Stimulated activated CD4-positive, alpha-beta T cell treated with anti-CD3 and anti-CD28 coated beads, Interleukin-1b, Interleukin-23, amount 100 ng/mL, for 4 hours (primary cell): ENCODE measurements around the gene IFT74.

Experiments used
- DNase-seq, 2 donors: peaks; one replicate each; pipeline ENCODE4 v3.0.0-alpha.2; 2020; ENCODE audit warnings: low read depth in 2 of 2

The IFT74 gene

DNA sequence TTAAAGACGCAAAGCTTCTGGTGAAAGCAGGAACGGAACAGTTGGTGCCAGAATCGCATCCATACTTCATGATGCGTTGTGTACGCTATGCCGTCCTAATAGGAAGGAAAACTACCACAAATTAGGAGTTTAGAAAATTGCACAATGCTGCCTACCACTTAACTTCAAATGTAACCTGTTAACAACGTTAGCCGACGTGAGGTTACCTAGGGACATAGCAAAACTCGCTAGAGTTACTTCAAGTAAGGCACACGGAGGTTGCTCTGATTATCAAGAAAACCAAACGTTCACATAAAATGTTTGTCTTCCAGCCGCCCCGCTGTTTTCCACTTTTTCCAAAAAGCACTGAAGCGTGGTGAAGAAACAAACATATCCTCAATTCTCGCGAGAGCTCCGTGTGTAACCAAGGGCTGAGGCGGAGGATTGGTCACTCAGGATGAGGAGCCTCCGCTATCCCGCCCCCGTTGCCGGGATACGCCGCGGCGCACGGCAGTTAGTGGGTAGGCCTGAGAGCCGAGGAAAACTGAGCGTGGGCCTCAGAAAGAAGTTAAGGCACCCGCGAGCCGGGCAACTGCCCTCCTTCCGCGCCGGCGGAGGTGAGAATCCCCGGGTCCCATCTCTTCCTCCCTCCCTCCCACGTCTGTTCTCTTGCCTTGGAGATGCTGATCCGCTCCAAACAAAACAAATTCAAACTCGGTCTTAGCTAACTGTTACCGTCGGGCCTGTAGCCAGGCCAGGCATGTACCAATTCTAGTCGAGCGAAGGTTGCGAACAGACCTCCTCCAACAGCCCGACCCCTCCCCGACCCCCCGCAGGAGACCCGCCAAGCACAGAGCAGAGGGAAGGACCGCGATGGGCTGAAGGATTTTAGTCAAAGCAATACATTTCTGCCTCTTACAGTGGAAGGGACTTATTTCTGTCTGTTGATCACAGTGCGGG, at the start of gene IFT74:
Gene IFT74 (plus strand): TSS at position 492 of the 939 bp plus-strand sequence. CDS start 5,556 bp downstream, outside the sequence.
- DNase-seq, result peak; percentile 80 to 85

DNA sequence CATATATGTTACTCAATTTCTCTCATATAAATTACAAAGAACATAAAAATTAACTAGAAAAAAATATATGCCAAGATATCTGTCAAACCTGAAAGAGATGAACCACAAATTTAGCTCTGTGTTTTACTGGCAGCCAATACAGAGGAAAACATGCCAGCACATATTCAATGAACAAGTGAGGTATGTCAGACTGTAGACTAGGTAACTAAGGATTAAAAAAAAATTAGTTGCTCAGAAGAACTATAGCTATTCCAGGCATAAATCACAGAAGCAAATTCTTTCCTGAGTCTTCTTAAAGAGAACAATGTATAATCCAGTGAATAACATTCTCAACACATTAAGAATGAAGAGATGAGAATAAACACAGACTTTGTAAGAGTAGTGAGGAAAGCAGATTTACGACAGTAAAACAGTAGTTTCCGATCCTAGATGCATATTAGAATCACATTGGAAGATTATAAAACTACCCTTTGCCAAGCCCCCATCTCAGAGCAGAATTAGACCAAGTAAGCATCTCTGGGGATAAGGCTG, 43.0 kb upstream of the IFT74 start:
- DNase-seq, result no peak

DNA sequence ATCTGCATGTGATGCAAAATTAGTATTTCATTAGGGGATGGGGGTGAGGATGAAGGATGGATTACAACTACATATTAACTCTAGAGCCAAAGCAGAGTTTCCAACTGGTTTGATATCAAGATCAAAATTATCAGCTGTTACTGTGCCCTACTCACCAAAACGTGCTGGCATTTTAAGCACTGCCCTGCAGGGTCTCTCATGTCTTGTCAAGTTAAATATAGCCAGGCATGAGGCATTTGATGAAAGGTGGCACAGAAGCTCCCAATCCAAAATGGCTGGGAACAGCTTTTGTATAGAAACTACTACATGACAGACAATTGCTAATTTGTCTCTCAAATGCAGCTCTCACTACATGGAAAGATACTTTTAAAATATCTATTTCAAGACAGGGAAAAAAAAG, 36.5 kb upstream of the IFT74 start:
- no peak for DNase-seq

DNA sequence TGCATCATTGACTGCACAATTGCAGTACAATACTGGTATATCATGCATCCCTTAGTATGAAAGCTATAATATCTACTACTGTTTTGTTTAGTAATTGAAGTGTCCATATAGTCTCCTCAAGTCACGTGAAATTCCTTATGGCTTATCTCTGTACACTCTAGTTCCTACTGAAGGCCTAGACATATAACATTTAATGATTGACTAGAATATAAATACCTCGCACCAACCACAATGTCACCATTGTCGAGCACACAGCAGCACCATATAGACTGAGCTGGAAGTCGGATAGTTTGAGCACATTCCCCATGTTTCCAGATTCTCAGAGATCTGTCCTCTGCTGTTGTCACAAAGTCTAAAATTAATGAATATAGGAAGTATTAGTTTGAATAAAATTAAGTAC, 30.6 kb upstream of the IFT74 start:
- DNase-seq, result no peak

DNA sequence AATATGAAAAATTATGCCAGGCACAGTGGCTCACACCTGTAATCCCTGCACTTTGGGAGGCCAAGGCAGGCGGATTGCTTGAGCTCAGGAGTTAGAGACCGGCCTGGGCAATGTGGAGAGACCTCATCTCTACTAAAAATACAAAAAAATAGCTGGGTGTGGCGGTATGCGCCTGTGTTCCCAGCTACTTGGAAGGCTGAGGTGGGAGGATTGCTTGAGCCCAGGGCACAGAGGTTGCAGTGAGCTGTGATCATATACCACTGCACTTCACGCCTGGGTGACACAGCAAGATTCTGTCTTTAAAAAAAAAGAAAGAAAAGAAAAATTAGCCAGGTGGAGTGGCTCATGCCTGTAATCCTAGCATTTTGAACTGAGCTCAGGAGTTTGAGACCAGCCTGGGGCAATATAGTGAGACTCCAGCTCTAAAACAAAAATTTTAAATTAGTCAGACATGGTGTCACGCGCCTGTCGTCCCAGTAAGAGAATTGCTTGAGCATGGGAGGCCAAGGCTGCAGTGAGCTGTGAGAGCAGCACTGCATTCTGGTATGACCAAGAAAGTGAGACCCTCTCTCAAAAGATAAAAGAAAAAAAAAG, 27.2 kb upstream of the IFT74 start:
- DNase-seq, result no peak

DNA sequence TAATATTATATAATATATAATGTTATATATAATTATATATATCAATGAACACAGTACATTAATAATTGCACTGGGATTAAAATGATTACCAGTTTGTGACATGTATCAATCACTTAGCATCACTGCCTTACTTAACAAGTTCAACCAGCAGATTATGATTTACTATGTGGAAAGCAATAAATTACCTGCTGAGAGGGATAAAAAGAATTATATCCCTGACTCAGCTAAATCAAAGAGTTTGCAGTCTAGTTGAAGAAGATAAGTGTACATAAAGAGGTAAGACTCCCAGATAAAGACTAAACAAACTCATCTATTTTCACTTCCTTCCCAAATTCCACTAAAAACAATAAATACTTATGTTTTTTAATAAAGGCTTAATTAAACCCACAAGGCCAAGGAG, 20.4 kb upstream of the IFT74 start:
- no peak for DNase-seq

DNA sequence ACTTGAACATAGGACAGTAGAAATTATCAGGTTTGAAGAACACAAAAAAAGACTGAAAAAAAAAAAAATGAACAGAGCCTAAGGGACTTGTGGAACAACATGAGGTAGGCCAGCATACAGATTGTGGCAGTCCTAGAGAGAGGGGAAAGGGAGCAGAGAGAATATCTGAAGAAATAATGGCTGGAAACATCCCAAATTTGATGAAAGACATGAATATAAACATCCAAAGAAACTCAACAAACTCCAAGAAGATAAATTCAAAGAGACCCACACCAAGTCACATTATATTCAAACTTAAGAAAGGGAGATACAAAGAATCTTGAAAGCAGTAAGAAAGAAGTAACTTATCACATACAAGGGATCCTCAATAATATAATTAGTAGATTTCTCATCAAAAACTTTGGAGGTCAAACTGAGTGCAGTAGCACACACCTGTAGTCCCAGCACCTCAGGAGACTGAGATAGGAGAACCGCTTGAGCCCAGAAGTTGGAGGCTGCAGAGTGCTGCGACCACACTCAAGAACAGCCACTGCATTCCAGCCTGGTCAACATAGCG, 18.3 kb upstream of the IFT74 start:
- no peak for DNase-seq

DNA sequence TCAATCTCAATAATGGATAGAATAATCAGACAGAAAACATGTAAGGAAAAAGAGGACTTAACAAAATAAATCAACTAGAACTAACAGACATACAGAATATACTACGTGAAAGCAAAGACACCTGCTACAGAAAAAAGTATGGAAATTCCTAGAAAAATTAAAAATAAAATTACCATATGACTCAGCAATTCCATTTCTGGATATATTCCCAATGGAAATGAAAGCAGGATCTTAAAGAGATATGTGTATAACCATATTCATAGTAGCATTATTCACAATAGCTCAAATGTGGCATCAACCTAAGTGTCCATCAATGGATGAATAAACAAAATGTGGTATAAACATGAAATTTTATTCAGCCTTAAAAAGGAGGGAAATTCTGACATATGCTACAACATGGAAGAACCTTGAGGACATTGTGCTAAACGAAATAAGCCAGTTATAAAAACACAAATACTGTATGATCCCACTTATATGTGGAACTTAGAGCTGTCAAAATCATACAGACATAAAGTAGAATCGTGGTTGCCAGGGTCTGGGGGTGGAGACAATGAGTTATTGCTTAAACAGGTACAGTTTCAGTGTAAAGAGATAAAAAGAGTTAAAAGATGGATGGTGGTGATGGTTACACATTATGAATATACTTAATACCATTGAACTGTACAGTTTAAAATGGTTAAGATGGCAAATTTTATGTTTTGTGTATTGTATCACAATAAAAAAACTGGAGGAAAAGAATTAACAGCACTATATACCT, 16.1 kb upstream of the IFT74 start:
- no peak for DNase-seq

DNA sequence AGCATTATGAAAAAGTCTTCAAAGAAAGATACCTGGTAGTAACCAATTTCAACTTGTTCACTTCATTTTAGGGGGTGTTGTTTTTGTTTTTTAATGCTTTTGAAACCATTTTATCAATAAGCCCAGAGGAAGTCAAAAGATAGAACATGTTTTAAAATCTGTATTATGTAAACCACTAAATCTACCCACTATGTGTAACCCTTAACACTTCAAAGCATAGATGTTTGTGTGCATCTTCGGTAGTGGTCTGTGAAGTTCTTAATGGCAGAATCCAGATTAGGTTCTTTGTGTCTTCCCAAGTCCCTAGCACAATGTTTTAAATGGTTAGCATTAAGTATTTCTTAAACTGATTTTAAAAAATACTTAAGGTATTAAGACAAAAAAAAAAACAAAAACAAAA, 15.4 kb upstream of the IFT74 start:
- DNase-seq, result no peak

DNA sequence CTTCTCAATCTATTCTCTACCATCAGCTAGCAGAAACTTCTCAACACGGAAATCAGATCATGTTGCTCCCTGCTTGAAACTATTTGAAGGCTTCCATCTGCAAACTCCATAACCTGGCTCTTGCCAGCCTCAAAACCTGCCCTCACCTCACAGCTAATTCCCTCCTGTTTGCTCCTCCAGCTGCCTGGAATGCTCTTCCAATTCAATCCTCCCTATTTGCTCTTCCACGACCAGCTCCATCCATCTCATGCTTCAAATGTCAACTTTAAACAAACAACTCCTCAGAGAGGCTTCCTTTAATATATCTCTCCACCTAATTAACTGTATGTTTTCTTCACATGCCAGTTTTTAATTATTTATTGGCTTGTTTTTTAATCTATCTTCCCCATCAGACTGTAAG, 10.6 kb upstream of the IFT74 start:
- no peak for DNase-seq

DNA sequence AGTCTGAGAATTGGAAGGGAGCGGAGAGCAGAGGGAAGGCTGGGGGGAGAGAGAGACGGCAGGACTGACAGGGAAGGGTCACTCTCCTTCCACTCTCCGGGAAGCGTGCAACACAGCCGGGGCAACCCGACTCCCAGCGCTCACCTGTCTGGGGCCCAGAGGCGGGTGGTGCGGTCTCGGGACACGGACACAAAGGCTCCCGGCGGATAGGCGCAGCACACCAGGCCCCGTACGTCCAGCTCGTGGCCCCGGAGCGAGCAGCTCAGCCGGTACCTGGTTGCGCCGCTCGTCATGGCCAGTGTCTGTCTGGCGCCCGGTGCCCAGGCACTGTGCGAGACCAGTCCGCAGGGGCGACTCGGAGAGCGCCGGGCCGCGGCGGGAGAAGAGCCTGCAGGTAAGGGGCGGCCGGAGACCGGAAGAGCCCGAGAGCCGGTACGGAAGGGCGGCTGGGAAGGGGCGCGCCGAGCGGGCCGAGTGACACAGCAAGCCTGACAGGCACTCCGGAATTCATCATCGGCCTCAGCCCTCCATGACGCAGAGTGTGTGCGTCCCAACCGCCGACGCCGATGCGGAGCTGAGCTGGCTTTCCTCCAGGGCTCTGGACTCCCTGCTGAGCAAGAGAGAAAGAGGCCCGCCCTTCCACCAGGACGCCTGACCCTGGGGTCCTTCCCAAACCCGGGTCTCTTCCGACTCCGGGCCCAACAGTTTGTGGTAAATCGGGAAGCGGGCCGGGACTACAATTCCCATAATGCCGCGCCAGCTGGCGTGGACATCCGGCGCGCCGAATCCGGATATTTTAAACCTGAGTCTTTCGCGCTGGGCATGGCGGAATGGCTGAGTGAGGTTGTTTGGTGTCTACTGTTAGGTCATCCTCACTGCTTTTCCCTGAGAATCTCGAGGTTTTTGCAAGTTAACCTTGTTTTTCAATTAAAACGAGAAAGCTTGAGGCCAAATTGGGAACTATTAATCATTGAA, 9.2 kb upstream of the IFT74 start, which contains the start of gene PLAA:
Gene PLAA (minus strand): TSS at position 490 of the 975 bp plus-strand sequence. CDS start 197 bp downstream, at position 293.
- peak; percentile 67 to 72 for DNase-seq

DNA sequence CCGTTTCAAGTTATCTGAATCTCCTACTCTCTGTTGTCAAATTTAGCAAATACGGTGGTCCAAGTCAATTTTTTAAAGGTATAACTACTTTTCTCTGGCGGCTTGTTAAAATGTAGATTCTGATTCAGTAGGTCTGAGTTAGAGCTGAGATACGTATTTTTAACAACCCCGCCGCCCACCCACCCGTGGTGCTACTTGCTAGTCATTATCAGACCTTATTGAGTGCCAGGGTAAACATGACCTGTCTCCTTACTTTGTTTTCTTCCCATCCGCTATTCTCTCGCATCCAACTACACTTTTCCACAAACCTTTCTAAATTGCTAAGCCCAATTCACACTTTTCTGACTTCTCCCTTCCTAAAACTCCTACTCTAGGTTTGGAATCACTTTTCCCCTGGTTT, 8.5 kb upstream of the IFT74 start:
- DNase-seq, result peak in 1 of 2 donors; percentile 24

DNA sequence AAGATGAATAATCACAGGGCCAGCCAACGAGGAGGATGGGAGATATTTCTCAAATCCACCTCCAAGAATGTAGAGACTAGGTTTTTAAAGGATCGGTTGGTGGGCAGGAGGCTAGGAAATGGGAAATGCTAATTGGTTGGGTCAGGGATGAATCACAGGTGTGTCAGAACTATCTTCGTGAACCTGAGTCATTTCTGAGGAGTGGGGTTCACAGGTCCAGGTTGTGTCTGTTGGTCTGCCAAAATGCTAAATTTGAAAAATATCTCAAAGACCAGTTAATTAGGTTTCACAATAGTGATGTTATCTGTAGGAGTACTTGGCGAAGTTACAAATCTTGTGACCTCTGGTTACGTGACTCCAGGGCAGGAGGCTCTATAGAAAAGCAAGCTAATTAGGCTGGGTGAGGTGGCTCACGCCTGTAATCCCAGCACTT, 6.6 kb upstream of the IFT74 start:
- DNase-seq, result no peak

DNA sequence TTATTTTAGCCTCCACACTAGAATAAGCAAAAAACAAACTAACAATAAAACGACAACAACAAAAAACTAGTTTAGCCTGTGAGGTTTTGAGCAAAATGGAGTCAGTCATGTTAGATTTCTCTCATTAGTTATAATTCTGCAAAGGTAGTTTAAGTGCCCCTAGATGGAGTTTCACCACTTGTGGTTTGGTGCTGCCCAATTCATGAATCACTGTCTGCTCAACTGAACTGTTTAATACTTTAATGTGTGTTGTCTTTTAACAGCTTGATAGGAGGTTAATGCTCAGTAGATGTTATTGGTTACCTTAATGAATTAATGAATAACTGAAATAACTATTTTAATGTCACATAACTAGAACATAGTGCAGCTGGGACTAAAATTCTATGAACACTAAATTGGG, 5.7 kb upstream of the IFT74 start:
- no peak for DNase-seq

DNA sequence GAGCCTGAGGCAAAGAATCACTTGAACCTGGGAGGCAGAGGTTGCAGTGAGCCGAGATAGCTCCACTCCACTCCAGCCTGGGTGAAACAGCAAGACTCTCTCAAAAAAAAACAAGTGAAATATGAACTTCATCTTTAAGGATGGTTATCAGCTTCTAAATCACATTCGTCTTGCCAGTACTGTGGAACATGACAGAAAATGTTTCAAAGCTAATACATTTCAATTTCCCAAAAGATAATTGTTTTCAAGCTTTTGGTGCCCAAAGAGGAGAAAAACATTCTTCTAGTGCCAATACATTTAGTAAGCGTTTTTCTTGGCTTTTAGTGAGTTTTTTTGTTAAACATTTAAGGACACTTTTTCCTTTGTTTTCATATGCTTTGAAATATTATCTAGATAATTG, 4.4 kb upstream of the IFT74 start:
- DNase-seq, result no peak

DNA sequence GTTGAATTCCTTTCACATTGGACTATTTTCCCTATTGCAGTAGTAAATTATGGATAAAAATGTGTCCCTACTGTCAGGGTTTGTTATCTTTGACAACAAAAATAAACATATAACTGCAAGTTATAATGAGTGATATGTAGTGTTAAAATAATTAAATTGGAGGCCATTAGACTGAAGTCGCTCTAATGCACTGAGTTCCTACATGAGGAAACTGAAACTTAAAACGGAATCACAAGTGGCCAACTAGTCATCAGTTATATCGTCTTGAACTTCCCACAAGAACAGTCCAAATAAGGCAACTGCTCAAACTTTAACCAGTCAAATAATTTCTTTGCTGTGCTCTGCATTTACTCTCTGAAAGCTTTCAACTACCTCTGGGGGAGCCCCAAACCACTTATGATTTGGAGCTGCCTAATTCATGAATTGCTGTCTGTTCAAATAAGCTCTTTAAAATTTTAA, 2.1 kb upstream of the IFT74 start:
- DNase-seq, result no peak

DNA sequence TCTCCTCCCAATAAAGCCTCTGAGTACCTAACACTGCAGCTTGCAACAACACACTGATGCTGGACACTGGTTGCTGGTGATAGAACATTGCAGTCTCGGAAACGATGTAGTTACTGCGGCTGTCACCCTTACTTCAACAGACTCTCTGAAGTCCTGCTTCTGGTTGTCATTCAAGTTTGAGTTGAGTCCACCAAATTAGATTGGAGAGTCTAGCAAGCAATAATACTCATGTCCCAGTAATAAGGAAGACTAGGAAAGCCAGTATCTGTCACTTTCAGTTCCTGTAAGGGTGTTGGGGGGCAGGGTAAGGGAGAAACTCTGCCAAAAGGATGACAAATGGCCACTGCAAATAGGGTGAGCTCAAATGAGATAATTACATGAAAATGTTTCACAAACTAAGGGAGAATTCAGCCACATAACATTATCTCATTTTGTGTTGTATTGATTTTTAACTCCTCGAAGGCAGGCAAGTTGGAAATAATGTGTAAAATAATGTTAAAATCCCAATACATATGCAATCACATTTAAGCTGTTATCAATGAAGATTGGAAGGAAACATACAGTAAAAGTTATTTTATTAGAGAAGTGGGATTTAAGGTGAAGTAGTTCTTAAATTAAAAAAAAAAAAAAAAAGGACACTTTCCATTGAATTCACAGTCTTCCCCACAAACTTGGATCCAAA, 849 bp upstream of the IFT74 start:
- no peak for DNase-seq

DNA sequence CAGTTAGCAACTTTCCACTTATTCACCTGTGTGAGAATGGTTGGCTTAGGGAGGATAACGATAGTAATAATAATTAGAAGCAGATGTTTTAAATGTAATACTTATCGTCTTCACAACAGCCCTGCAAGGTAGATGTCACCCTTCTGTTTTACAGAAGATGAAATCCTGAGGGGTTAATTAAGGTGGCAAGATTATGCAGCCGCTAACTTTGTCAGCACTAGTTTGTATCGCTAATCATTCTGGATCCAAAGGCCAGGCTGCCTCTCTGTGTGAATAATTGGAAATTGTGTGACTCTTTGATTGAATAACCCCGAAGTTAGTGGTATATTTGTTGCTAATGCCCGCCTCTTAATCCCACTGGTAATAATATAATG, 635 bp downstream of the IFT74 start:
- DNase-seq, result no peak

DNA sequence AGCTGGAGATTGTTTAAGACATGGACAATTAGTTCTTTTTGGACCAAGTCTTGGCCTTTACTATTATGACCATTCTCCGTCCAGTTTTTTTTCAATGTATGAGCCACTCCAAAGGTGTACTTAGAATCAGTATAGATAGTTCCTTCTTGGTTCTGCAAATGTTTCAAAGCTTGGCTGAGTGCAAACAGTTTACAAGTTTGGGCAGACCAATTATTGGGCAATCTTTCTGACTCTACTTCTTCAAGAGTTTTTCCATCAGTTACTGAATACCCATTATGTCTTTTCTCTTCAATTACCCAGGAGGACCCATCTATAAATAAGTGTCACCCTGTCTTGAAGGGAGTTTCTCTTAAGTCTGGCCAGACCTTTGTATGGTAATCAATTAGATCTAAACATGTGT, 15.5 kb downstream of the IFT74 start:
- DNase-seq, result no peak

DNA sequence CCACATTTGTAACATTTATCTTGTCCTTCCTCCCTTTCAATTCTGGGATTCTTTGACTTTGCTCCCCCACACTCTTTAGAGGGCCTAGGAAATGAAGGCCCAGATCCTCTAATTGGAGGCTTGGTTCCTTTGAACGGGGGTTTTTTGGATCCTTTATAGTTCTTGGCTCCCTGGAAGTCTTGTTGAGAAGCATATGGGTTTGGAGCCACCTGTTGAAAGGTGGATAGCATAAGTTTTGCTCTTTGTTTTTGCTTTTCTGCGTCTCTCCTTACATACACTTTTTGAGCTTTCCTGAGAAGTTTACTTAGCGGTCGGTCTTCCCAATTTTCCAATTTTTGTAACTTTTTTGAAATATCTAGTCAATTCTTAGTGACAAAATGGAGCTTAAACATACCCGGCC, 17.8 kb downstream of the IFT74 start:
- DNase-seq, result no peak
